Glutamatergic neuron (in vitro differentiated cells): ENCODE measurements around the gene CMTM1. TPM values are rescaled to one million over a fixed set of nuclear protein-coding genes. Genes with fewer than 3 reads are reported as not detected.

Source experiments
- DNase-seq: peaks from one replicate; pipeline ENCODE4 v3.0.0; 2022
- H3K27ac Mint-ChIP-seq: one replicate; pipeline ENCODE4 v1.8.0; 2020; ENCODE audit warnings: mild to moderate bottlenecking, mixed read lengths, inconsistent platforms; ENCODE audit not compliant: unreplicated experiment
- H3K27me3 Mint-ChIP-seq: one replicate; pipeline ENCODE4 v1.8.0; 2020; ENCODE audit warnings: mild to moderate bottlenecking, moderate library complexity, mixed read lengths, inconsistent platforms; ENCODE audit not compliant: unreplicated experiment
- H3K36me3 Mint-ChIP-seq: one replicate; pipeline ENCODE4 v1.8.0; 2020; ENCODE audit warnings: mild to moderate bottlenecking, mixed read lengths, inconsistent platforms; ENCODE audit not compliant: unreplicated experiment
- H3K4me1 Mint-ChIP-seq: one replicate; pipeline ENCODE4 v1.8.0; 2020; ENCODE audit warnings: mild to moderate bottlenecking, low read depth, mixed read lengths, inconsistent platforms; ENCODE audit not compliant: unreplicated experiment
- H3K4me3 Mint-ChIP-seq: one replicate; pipeline ENCODE4 v1.8.0; 2020; ENCODE audit warnings: mild to moderate bottlenecking, mixed read lengths, inconsistent platforms; ENCODE audit not compliant: unreplicated experiment
- H3K9me3 Mint-ChIP-seq: one replicate; pipeline ENCODE4 v1.8.0; 2020; ENCODE audit warnings: mild to moderate bottlenecking, moderate library complexity, mixed read lengths, inconsistent platforms; ENCODE audit not compliant: unreplicated experiment
- CTCF ChIP-seq: fragments of 200-600 bp; sonication (generic); IDR thresholded peaks from one replicate; pipeline ENCODE4 v1.5.0; 2021; ENCODE audit not compliant: partially characterized antibody, unreplicated experiment
- total RNA-seq: library from RNA; stranded (reverse); fragmentation: NEBNext Ultra II Directional; extraction: Animal tissue kit (Norgen Biotek cat#: 25700); gene quantifications from one replicate; pipeline ENCODE4 v1.2.1, GENCODE V29; 2021; ENCODE audit not compliant: unreplicated experiment

Gene CMTM1
- total RNA-seq, 1 donor from 2014 or later, result 5.0 TPM

DNA sequence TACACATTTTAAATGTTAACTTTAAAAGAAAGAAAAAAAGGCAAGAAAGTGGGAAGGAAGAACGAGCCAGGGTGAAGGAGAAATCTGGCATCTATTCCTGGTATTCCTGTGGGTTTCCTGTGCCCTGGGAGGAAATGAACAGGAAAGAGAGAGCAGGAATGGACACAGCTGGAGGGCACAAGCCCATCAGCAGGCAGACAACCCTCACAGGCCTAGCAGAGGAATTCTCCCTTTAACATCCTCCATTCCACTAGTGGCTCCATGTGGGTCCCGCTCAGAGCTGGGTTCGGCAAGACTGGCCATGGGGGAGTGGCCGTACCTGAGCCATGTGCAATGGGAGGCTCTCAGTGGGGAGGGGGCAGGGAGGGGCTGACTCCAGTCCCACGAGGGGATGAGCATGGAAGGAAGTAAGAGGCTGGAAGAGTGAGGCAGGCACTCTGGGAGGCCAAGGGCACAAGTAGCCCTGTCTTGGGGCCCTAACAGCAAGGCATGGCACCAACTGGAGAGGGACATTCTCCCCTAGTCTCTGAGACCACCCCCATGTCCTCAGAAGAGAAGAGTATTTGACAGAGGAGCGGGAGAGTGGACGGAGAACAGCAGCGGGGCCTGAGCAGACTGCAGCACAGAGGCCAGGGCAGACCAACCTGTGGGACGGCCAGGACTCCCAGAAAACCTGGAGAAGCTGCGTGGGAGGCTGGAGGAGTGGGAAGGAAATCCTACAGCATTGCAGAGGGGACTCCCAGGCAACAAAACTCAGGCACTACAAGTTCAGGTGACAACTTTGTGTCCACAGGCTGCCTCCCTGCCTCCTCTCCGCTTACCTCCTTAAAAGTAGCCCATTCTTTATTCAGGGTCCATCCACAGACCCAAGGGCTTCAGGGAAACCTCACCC, 46.5 kb upstream of the CMTM1 start:
- Mint-ChIP-seq H3K27ac (no peak overlapping the region), H3K36me3 (peaks cover 3% of the 10 kb centered on the region), H3K4me1 (peaks cover 7% of the 10 kb centered on the region), H3K27me3 (peaks cover 4% of the 10 kb centered on the region), H3K4me3 (no peak overlapping the region), H3K9me3 (peaks cover 2% of the 10 kb centered on the region)
- TF ChIP-seq CTCF, result no peak
- DNase-seq, result no peak

DNA sequence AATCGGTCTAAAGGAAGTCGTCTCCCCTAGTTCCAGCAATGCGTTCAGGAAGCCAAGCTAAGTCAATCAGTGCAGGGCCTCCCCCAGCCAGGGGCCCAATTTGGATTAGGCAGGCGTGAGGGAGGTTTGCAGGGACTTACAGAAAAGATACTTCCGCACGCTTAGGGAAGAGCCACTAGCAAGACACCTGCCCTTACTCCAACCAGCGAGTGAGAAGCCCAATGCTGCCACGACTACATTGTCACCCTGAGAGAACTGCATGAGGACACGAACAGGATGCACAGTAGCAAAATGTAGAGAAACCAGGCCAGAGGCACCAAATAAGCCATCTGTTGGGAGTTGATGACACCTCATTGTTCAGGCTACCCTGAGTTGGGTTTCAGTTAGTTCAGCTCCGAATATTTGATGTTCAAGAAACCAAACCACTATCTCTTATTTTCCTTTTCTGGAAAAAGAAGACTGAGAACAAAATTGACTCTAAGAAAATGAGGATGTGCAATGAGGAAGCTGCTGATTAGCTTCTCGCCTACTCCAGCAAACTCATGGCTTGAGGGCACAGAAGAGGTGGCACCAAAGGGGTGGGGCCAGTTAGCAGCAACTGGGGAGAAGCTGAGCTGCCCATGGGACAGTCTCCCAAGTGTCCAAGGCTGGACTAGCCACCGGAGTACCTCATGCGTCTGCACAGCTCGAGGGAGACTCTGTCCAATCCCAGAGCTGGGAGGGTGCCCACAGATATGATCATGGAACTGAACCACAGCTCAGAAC, 45.7 kb upstream of the CMTM1 start:
- no peaks in the 10 kb centered on the region for H3K36me3 Mint-ChIP-seq
- H3K4me3 Mint-ChIP-seq, result no peak overlapping the region
- no peaks in the 10 kb centered on the region for H3K9me3 Mint-ChIP-seq
- H3K27ac Mint-ChIP-seq, result no peak overlapping the region
- DNase-seq, result no peak
- peaks cover 4% of the 10 kb centered on the region for H3K27me3 Mint-ChIP-seq
- H3K4me1 Mint-ChIP-seq, result peaks cover 3% of the 10 kb centered on the region
- no peak for TF ChIP-seq CTCF

DNA sequence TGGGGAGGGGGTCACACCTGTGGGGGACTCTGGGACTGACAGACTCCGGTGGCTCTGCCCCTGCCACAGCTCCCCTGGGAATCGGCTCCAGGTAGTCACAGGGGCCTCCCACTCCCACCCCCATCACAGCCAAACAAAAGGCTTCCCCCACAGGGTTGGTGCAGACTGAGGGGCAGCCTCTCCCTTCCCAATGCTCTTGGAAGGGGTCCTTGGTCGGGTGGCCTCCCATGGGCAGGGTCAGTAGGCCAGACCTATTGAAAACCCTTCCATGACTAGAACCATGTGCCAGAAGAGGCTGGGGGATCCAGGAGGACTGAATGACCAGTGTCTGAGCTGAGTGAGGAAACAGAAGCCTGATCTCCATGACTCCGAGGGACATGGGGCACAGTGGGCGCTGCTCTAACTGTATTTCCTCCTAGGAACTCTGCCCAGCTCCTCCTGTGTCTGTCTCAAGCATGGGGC, 45.0 kb upstream of the CMTM1 start:
- no peaks in the 10 kb centered on the region for H3K9me3 Mint-ChIP-seq
- no peak for TF ChIP-seq CTCF
- no peak for DNase-seq
- peaks cover 3% of the 10 kb centered on the region for H3K4me1 Mint-ChIP-seq
- H3K4me3 Mint-ChIP-seq, result no peak overlapping the region
- H3K36me3 Mint-ChIP-seq, result no peaks in the 10 kb centered on the region
- peaks cover 4% of the 10 kb centered on the region for H3K27me3 Mint-ChIP-seq
- H3K27ac Mint-ChIP-seq, result no peak overlapping the region

DNA sequence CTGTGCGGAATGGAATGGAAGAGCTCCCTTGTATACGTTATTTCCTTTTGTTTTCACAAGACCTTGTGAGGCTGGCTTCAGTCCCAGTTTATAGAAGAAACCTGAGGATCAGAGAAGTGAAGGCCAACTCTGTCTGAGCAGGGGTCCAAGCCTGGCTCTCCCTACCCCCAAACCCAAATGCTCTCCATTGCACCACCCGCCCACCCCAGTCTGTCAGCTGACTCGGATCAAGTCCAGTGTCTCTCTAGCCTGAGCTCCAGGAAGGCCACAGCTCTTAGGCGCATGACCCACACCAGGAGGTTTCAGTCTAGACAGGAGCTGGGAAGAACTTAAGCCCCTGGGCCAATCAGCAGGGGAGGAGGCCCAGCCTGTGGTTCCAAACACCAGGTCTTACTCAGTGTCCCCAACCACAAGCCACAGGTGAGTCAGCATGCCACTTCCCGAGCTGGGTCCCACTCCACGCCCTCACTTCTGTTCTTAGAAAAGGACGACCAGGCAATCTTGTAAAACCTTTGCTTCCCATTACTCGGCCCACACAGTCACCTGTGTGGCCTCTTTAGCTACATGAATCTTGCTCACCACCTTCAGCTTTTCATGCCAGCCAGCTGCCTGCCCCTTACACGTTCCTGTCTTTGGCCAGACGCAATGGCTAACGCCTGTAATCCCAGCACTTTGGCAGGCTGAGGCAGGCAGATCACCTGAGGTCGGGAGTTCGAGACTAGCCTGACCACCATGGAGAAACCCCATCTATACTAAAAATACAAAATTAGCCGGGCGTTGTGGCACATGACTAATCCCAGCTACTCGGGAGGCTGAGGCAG, 44.1 kb upstream of the CMTM1 start:
- H3K27me3 Mint-ChIP-seq, result peaks cover 4% of the 10 kb centered on the region
- no peaks in the 10 kb centered on the region for H3K4me1 Mint-ChIP-seq
- H3K36me3 Mint-ChIP-seq, result no peaks in the 10 kb centered on the region
- H3K9me3 Mint-ChIP-seq, result no peaks in the 10 kb centered on the region
- DNase-seq, result no peak
- H3K4me3 Mint-ChIP-seq, result no peak overlapping the region
- H3K27ac Mint-ChIP-seq, result no peak overlapping the region
- no peak for TF ChIP-seq CTCF
